GM19468 (cell line): ENCODE measurements around the gene MRPL50.

ENCODE experiments used
- ATAC-seq: cut with Tn5 transposase; IDR thresholded peaks from one replicate; pipeline ENCODE4 v1.9.1; 2021; ENCODE audit warnings: mild to moderate bottlenecking, moderate library complexity, moderate number of reproducible peaks; ENCODE audit not compliant: unreplicated experiment; ENCODE audit errors: extremely low read depth

The MRPL50 gene

DNA sequence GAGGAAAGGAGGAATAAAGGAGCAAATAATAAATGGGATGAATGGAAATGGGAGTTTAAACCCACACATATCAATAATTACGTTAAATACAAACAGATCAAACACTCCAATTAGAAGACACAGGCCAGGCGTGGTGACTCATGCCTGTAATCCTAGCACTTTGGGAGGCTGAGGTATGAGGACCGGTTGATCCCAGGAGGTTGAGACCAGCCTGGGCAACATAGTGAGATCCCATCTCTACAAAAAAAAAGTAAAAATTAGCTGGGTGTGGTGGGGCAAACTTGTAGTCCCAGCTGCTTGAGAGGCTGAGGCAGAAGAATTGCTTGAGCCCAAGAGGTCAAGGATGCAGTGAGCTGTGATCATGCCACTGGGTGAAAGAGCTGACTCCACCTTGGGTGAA is 17.3 kb downstream of the MRPL50 start:
- no peak for ATAC-seq

DNA sequence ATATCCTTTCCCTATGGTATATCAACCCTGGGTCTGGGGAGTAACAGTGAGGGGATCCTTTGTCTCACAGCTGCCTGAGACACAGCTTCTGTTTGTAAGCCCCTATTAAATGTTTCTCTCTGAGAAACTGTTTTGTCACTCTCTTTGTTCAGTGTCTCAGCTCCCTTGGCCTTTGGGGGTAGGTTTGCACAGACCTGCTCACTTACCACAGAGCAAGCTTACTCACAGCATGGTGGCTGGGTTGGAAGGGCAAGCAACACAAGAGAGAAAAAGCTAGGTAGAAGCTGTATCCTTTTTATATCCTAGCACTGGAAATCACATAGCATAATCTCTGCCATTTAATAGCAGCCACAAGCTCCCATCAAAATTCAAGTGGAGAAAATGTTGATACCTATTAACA is 18.1 kb downstream of the MRPL50 start:
- ATAC-seq, result no peak

DNA sequence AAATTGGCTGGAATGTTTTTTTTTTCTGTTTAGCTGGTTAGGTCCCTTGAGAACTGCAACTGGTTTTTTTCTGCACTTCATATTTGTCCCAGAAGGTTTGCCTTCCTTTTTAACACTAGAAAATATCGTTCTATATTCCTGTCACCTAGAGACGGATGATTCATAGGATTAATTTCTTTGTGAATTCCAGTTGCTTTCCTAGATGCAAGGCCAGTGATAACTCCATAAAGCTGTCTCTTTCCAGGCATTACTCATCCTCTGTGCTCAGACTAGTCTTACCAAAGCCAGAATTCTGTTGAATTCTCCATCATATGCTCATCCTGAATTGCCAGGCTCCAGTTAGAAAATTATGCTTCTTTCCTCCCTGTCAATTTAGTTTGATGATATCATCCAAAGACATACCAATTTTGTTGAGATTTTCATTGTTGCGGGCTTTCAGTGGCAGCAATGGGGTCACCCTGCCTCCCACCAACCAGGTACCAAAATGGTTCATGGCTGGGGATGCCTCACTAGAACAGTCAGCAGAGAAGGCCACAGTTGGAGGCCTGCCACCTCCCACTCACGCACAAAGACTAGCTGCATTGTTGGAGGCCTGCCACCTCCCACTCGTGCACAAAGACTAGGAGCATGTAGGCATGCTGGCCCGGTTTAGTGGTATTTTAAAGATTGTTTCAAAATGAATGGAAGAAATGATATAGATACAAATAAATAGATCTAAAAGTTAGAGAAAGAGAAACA is 22.1 kb downstream of the MRPL50 start:
- no peak for ATAC-seq

DNA sequence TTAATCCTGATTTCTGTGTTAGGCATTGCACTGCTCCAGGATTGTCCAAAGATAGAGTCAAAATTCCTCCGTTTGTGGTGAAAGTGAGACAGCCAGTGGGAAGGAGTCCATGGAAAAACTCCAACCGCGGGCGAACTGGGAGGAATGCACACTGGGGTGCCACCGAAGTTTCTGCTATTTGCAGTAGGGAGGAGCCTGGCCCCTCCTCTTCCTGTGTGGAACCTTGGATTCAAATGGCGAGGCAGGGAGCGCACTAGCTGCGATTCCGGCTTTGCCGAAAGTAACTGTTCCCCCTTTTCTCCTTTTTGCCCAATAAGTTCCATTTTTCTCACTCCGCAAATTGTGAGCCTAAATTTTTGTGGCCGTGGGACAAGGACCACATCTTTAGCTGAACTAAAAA is 22.9 kb downstream of the MRPL50 start:
- ATAC-seq, result no peak

DNA sequence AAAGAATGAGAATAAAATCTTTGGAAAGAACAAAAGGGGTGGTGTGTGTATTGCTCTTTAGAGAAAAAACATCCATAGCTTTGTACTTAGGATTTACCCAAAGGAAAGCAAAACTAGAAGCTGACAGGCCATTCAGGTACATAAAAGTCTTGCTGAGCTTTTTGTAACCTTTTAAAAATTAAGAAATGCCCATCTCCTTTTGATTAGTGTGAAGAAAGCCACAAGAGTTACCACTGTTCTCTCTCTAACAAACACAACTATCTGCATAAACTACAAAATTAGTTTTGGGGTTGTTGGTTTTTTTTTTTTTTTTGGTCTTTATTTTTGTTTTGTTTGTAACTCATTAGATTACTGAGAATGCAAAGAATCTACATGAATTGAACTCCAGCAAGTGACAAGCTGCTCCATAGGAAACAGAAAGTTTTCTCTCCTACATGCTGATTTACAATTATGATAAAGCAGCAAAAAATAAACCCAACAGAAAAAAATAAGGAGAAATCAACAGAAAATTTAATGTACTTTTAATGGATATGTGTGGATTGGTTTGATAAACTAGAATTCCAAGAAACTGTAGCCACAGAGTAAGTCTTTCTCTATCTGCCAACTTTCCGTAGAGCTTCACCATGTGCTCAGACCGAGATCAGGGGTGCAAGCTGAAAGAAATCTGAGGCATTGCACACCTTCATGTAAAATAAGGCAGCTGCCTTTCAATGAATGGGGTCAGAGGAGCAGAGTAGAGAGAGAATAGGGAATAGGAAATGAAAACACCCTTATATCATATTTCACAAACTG is 25.9 kb downstream of the MRPL50 start:
- no peak for ATAC-seq

DNA sequence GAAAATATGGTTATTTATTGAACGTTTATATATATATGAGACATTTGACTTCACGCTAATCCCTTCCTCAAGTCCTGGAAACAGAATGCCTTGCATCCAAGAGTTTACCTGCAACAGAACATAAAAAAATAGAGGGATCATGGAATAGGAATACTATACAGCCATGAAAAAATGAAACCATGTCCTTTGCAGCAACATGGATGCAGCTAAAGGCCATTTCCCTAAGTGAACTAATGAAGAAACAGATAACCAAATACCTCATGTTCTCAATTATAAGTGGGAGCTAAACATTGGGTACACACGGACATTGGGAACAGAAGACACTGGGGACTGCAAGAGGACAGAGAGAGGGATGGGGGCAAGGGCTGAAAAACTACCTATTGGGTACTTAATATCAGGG is 26.6 kb downstream of the MRPL50 start:
- ATAC-seq, result no peak

DNA sequence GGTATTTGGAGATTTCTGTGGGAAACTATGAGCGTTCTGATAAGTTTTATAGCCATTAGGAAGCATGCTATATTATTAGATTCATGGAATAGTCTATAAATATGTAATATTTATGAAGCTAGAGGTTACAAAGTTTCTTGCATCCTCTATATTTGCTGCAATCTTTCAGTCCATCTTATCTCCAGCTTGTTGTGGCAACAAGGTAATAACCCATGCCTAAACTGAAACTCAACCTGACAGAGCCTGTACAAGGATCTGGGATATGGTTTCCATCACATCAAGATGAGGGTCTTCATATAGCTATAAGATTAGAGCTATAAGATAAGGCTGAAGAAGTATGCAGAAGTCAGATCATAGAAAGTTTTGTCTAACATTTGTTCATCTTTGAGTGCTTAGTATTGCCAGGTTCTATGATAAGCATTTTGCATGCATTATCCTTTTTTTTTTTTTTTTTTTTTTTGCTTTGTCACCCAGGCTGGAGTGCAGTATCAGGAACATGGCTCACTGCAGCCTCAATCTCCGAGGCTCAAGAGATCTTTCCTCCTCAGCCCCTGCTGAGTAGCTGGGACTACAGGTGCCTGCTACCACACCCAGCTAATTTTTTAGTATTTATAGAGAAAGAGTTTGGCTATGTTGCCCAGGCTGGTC is 28.4 kb downstream of the MRPL50 start:
- ATAC-seq, result no peak

DNA sequence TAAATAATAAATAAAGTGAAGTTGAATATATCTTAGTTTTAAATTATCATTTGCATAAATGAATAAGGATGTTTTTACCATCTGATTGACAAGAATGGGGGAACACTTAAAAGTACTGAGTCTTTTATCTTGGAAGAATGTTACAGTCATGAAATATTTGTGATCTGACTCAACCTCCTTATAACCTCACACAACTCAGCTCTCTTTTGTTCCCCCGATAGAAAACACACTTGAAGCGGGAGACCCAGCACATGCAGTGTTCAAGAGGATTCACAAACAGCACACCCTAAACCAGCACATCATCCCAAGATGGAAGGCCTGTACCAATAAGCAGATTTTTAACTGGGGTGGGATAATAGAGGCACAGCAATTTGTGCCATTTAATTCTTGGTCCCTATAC is 29.1 kb downstream of the MRPL50 start:
- no peak for ATAC-seq

DNA sequence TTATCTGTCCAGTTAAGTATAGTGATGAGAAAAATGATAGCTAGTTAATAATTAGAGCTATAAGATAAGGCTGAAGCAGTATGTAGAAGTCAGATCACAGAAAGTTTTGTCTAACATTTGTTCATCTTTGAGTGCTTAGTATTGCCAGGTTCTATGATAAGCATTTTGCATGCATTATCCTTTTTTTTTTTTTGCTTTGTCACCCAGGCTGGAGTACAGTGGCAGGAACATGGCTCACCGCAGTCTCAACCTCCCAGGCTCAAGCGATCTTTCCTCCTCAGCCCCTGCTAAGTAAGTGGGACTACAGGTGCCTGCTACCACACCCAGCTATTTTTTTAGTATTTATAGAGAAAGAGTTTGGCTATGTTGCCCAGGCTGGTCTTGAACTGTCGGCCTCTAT is 31.1 kb downstream of the MRPL50 start:
- ATAC-seq, result no peak

DNA sequence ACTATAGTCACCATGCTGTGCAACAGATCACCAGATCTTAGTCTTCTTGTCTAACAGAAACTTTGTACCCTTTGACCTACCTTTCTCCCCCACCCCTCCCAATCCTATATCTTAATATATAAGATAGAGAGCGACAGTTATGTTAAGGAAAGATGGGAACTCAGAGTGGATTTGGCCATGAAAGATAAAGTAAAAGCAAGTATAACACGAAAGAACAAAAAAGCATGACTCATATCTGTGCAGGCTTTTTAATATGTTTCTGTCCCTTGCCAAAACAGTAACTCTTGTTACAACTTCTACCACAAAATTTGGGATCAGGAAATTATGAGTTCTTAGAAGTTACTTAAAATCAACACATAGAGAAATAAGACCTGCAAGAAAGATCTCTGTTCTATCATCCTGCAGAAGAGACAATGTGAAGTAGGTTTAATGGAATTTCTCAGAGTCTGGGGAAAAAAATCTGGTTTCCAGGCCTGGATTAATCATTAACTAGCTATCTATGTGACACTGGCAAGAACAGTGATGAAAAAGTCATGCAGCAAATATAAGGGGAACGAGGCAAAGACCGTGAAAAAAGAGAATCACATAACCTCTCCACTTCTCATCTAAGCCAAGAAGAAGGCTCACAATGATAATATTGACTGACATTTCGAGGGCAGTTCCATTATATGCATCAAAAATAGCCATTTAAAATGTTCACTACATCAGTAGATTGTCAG is 32.2 kb downstream of the MRPL50 start:
- ATAC-seq, result no peak

DNA sequence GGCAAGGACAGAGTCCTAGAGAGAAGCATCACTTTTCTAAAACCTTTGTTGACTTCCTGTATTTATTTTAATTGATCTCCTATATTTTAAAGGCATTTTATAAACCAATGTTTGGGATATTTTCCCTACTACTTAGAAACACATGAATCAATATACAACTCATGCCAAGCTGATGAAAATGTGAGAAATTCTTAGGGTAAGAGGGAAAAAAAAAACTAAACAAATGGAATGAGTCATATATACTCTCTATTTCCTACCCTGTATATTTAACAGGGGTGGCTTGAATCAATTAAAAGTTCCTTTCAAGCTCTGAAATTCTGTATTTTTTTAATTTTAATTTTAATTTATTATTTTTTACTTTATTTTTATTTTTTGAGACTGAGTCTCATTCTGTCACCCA is 33.2 kb downstream of the MRPL50 start:
- ATAC-seq, result no peak

DNA sequence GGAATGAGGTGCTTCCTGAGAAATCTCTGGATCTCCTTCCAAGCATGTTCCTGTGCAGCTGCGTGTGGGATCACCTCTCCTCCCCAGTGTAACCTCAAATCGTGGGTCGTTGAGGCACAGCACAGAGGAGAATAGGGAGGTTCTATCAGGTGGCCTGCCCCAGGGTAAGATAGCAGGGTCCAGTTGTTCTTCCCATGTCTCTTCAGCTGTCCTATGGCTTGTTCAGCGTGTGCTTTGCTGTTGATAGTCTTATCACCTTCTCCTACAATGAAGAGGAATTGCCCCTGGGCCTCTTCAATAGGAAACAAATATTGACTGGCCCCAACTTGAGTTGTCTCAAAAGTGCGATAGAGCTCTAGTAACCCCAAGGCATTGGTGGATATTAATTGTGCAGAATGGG is 36.0 kb downstream of the MRPL50 start:
- ATAC-seq, result no peak

DNA sequence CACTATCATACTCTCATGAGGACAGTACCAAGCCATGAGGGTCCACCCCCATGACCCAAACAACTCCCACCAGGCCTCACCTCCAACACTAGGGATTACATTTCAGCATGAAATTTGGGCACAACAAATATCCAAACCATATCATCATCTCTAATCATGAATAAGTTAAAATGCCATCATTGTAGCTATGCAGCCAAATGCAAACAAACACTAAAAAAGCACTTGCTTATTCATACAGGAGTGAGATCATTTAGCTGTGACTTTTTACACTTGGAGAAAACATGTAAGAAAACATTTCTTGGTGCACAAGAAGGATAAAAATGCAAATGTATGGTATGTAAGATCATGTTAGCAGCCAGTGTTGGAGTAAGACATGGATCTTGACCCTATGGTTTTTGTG is 37.8 kb downstream of the MRPL50 start:
- no peak for ATAC-seq

DNA sequence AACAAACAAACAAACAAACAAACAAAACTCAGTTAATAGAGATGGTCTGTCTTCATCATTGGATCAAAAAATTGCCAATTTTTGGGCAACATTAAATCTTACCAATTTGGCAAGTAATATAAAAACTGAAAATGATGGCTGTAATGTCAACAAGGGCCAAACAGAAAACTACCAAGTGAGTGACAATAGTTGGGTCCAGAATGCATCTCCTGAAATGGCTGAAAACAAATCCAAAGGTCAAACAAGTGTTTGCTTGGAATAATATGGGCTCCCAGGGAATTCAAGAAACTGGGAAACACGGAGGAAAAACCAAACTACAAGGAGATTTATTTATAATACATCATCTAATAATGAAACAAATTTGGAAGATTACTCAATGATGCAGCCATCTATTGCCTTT is 38.7 kb downstream of the MRPL50 start:
- ATAC-seq, result no peak

DNA sequence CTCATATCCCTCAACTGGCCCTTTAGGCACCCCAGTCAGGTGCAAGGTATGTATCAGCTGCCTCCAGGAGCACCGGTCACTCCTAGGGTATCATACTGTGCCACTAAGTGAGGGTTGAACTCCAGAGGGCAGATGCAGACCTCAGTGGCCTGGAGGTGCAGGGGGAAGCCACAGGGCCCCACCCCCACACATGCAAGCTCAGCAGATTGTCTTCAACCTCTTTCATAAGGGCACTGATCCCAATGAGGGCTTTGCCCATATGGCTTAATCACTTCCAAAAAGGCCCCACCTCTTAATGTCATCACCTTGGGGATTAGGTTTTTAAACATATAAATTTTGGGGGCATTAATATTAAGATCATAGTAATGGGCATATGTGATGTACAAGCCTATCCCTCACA is 41.8 kb downstream of the MRPL50 start:
- ATAC-seq, result no peak

DNA sequence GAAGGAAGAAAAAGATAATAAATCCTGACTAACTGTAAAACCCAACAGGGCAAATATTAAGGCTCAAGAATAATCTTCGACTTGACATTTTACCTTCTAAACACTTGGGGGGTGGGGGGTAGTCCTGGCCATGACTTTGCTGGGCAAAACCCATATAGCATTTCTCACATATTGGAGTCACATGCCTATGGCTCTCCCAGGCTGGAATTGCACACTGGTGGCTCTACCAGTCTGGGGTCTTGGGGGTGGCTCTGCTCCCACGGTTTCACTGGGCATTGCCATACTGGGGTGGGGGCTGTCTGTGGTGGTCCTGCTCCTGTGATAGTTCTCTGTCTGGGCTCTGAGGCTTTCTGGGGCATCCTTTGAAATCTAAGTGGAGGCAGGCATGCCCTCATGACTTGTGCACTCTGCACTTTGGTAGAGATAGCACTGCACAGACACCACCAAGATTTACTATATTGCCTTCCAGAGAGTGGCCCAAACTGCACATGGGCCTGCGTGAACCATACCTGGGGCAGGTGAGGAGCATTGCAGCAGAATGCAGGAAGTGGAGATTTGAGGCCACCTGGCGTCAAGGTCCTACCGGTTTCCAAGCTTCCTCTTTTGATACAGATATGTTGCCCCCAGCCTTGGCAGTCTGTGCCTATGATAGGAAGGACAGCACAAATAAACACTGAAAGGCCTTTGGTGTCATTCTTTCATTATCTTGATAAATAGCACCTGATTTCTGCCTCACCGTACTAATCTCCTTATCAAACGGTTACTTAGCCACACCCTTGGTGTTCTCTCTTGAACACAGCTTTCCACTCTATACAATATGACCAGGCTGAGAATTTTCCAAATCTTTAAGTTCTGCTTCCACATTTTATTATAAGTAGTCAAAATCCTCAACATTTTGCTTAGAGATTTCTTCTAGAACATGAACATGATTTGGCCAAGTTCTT is 43.4 kb downstream of the MRPL50 start:
- ATAC-seq, result no peak

DNA sequence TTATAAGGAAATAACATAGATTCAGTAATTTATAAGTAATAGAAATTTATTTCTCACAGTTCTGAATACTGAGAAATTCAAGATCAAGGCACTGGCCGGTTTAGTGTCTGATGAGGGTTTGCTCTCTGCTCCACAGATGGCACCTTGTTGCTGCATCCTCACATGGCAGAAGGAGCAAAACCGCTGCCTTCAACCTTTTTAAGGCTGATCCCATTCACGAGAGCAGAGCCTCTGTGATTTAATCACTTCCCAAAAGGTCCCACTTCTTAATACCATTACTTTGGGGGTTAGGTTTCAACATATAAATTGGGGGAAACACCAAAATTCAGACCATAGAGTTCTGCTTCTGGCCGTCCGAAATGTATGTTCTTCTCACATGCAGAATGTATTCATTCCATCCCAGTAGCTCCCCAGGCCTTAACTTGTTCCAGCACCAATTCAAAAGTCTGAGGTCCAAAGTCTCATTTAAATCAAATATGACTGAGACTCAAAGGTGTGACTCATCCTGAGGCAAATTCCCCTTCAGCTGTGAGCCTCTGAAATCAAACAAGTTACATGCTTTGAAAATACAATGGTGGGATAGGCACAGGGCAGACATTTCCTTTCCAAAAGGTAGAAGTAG is 44.2 kb downstream of the MRPL50 start:
- ATAC-seq, result no peak

DNA sequence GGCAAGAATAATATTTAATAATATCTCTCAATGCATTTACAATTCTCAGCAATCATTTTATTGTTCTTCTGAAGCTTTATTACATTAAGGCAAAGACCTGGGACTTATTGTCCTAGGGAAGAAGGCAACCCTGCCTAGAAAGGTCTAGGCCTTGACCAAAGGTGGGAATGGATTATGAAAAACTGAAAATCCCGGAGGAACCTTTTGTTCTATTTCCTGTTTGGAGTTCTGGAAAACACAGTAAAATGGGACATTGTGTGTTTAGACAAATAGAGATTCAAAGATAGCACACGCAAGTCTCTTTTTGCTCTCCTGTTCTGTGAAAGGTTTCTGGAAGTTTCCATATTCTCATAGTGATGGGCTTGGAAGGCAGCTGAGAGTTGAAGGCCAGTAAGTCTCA is 44.7 kb downstream of the MRPL50 start:
- ATAC-seq, result no peak

DNA sequence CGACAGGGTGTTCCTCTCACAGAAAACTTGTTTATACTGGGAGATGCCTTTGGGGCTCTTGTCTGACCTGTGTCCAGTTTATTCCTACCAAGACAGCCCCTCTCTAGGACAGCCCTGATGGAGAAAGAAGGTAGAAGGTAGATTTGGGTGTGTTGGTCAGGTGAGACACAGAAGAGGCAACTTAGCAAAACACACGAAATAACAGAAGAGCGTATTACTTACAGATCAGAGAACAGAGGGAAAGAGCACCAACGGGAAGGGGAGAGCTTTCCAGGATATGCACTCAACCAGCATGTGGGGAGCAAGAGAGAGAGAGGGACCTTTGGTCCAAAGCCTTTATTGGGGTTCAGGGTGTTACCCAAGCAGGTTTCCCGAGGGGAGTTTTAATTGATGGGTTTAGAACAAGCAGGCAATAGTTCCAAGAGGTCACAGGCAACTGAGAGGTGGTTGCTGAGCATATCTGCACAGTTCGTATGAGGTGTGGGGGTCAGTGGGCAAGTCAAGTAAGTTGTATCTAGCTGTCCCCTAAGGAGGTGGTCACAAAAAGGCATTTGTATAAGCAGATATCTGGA is 45.4 kb downstream of the MRPL50 start:
- ATAC-seq, result no peak
